CD4-positive, alpha-beta memory T cell (primary cell): ENCODE measurements around the gene GJA3. TPM values are rescaled to one million over a fixed set of nuclear protein-coding genes. Genes with fewer than 3 reads are reported as not detected.
A peak's percentile ranks its signal among the peaks of the same experiment; 100 is the strongest.

Experiments
- CTCF ChIA-PET: fragments of 350-600 bp; sonication (Branson Sonifier 250); formaldehyde crosslinking; loops from one replicate; lab custom pipeline; 2021; ENCODE audit warnings: inconsistent platforms; ENCODE audit not compliant: partially characterized antibody; lab: Charles Lee
- POLR2A ChIA-PET: fragments of 350-600 bp; sonication (Branson Sonifier 250); formaldehyde crosslinking; loops from one replicate; lab custom pipeline; 2021; ENCODE audit not compliant: partially characterized antibody; lab: Charles Lee
- DNase-seq, 5 donors: peaks; one replicate each; pipeline versions ENCODE4 v3.0.0 to v3.0.0-alpha.2; 2020 to 2022; ENCODE audit warnings: mixed read lengths in 1 of 5
- H3K27ac ChIP-seq: one replicate; pipeline ENCODE4 v1.7.0; 2013; ENCODE audit warnings: low read depth, low read length
- H3K27me3 ChIP-seq: 2 replicates; pipeline ENCODE4 v1.7.0; 2013; ENCODE audit warnings: mild to moderate bottlenecking, low read length, moderate library complexity; ENCODE audit not compliant: insufficient read depth
- H3K36me3 ChIP-seq: 2 replicates; pipeline ENCODE4 v1.7.0; 2013; ENCODE audit warnings: mild to moderate bottlenecking, low read length, moderate library complexity; ENCODE audit not compliant: insufficient read depth
- H3K4me1 ChIP-seq: 2 replicates; pipeline ENCODE4 v1.7.0; 2013; ENCODE audit warnings: mild to moderate bottlenecking, low read length, moderate library complexity; ENCODE audit not compliant: insufficient read depth
- H3K4me3 ChIP-seq, 2 donors: one replicate each; pipeline ENCODE4 v1.7.0; 2013; ENCODE audit warnings: low read length in 2 of 2, mild to moderate bottlenecking in 1 of 2
- H3K9me3 ChIP-seq, 2 donors: one replicate each; pipeline ENCODE4 v1.7.0; 2013; ENCODE audit warnings: low read length in 2 of 2, control low read depth in 1 of 2; ENCODE audit not compliant: control insufficient read depth in 1 of 2
- H3K27ac Mint-ChIP-seq, 7 donors: one replicate each; pipeline ENCODE4 v1.8.0; 2020 to 2021; ENCODE audit warnings: mixed read lengths in 7 of 7, mild to moderate bottlenecking in 6 of 7, inconsistent platforms in 3 of 7, moderate library complexity in 3 of 7
- H3K27me3 Mint-ChIP-seq, 2 donors: one replicate each; pipeline ENCODE4 v1.8.0; 2020 to 2021; ENCODE audit warnings: mixed read lengths in 2 of 2
- H3K36me3 Mint-ChIP-seq, 2 donors: one replicate each; pipeline ENCODE4 v1.8.0; 2020 to 2021; ENCODE audit warnings: mixed read lengths in 2 of 2, inconsistent platforms in 1 of 2, mild to moderate bottlenecking in 1 of 2
- H3K4me1 Mint-ChIP-seq, 4 donors: one replicate each; pipeline ENCODE4 v1.8.0; 2020 to 2021; ENCODE audit warnings: mixed read lengths in 4 of 4, mild to moderate bottlenecking in 1 of 4
- H3K4me3 Mint-ChIP-seq, 8 donors: one replicate each; pipeline ENCODE4 v1.8.0; 2020 to 2021; ENCODE audit warnings: mixed read lengths in 8 of 8, mild to moderate bottlenecking in 7 of 8, moderate library complexity in 6 of 8, inconsistent platforms in 3 of 8
- H3K9me3 Mint-ChIP-seq, 8 donors: one replicate each; pipeline ENCODE4 v1.8.0; 2020 to 2021; ENCODE audit warnings: mixed read lengths in 8 of 8, mild to moderate bottlenecking in 5 of 8, inconsistent platforms in 3 of 8, moderate library complexity in 1 of 8
- intact Hi-C: fragments of 100-400 bp; cut with micrococcal nuclease; formaldehyde crosslinking; loops from one replicate; pipeline ENCODE4 v1.15.1; 2023
- polyA plus RNA-seq, 2 donors: library from polyadenylated mRNA; unstranded; fragments of 300-500 nt; fragmentation: Illumina TruSeq; gene quantifications; one replicate each; pipeline ENCODE4 v1.2.3, GENCODE V29; 2021
- total RNA-seq, 2 experiments: library from RNA; stranded (reverse); gene quantifications; one replicate each; pipeline ENCODE4 v1.2.3, GENCODE V29; 2021

GJA3 gene
- total and polyA plus RNA-seq, 4 experiments from 2014 or later = 0.09 TPM; not detected in 3

- Mint-ChIP-seq H3K9me3 (no peaks in the 10 kb centered on the region), H3K27me3 (peaks cover 18 to 21% of the 10 kb centered on the region in 2 donors), H3K27ac (no peak overlapping the region), H3K4me3 (no peak overlapping the region), H3K36me3 (no peaks in the 10 kb centered on the region), H3K4me1 (peaks cover 0 to 3% (median 0%) of the 10 kb centered on the region in 4 donors)
- intact Hi-C loops = no loop called here
- POLR2A ChIA-PET = no interaction called here
- H3K27ac ChIP-seq = no peak overlapping the region
- peaks cover 8% of the 10 kb centered on the region for H3K27me3 ChIP-seq
- no peaks in the 10 kb centered on the region for H3K9me3 ChIP-seq
- CTCF ChIA-PET = no interaction called here
- H3K4me3 ChIP-seq = no peak overlapping the region
- H3K36me3 ChIP-seq = no peaks in the 10 kb centered on the region
- no peaks in the 10 kb centered on the region for H3K4me1 ChIP-seq
- DNase-seq = no peak
Observed at GRCh38 chr13:20106742-20107141, 54.1 kb downstream of the GJA3 start.

- Mint-ChIP-seq H3K36me3 (no peaks in the 10 kb centered on the region), H3K27ac (no peak overlapping the region), H3K27me3 (peaks cover 28 to 31% of the 10 kb centered on the region in 2 donors), H3K9me3 (no peaks in the 10 kb centered on the region), H3K4me1 (peaks cover 0 to 3% (median 0%) of the 10 kb centered on the region in 4 donors), H3K4me3 (no peak overlapping the region)
- CTCF ChIA-PET = no interaction called here
- no peaks in the 10 kb centered on the region for H3K36me3 ChIP-seq
- H3K9me3 ChIP-seq = no peaks in the 10 kb centered on the region
- H3K4me1 ChIP-seq = no peaks in the 10 kb centered on the region
- no peak for DNase-seq
- H3K27me3 ChIP-seq = peaks cover 8% of the 10 kb centered on the region
- H3K4me3 ChIP-seq = no peak overlapping the region
- POLR2A ChIA-PET = no interaction called here
- no peak overlapping the region for H3K27ac ChIP-seq
- intact Hi-C loops = no loop called here
Observed at GRCh38 chr13:20105161-20105689, 55.6 kb downstream of the GJA3 start.

- ChIA-PET CTCF (no interaction called here), POLR2A (interaction anchor here (1.1 kb wide), 1 partner anchor 57 kb away, joined by 3 read pairs; no protein-coding TSS in a partner anchor)
- no peak overlapping the region for H3K27ac ChIP-seq
- intact Hi-C loops = no loop called here
- Mint-ChIP-seq H3K27me3 (peaks cover 36 to 45% of the 10 kb centered on the region in 2 donors), H3K4me3 (peak overlapping the region in 2 of 8 donors; percentile 16 to 49), H3K9me3 (no peaks in the 10 kb centered on the region), H3K4me1 (peaks cover 0 to 1% (median 0%) of the 10 kb centered on the region in 4 donors), H3K36me3 (no peaks in the 10 kb centered on the region), H3K27ac (no peak overlapping the region)
- H3K9me3 ChIP-seq = no peaks in the 10 kb centered on the region
- H3K36me3 ChIP-seq = no peaks in the 10 kb centered on the region
- no peaks in the 10 kb centered on the region for H3K4me1 ChIP-seq
- peaks cover 8% of the 10 kb centered on the region for H3K27me3 ChIP-seq
- DNase-seq = no peak
- H3K4me3 ChIP-seq = no peak overlapping the region
Observed at GRCh38 chr13:20102525-20103180, 58.2 kb downstream of the GJA3 start.

- intact Hi-C loops = no loop called here
- POLR2A ChIA-PET = interaction anchor here (0.9 to 1.3 kb wide), 2 partner anchors 17 to 27 kb away, joined by 4 to 6 read pairs; no protein-coding TSS in a partner anchor
- no peak overlapping the region for H3K27ac Mint-ChIP-seq
- no peak overlapping the region for H3K4me3 Mint-ChIP-seq
- CTCF ChIA-PET = interaction anchor here (2.0 kb wide), 1 partner anchor 27 kb away, joined by 6 read pairs; no protein-coding TSS in a partner anchor
- peaks cover 36 to 45% of the 10 kb centered on the region in 2 donors for H3K27me3 Mint-ChIP-seq
- no peaks in the 10 kb centered on the region for H3K36me3 Mint-ChIP-seq
- Histone ChIP-seq H3K9me3 (no peaks in the 10 kb centered on the region), H3K36me3 (no peaks in the 10 kb centered on the region), H3K27me3 (peaks cover 8% of the 10 kb centered on the region), H3K4me1 (no peaks in the 10 kb centered on the region), H3K27ac (no peak overlapping the region), H3K4me3 (no peak overlapping the region)
- no peak for DNase-seq
- H3K9me3 Mint-ChIP-seq = no peaks in the 10 kb centered on the region
- peaks cover 0 to 1% (median 0%) of the 10 kb centered on the region in 4 donors for H3K4me1 Mint-ChIP-seq
Observed at GRCh38 chr13:20101467-20102316, 59.2 kb downstream of the GJA3 start.

GRCh38 chr13:20099319-20099718 is 61.5 kb downstream of the GJA3 start:
- H3K27ac Mint-ChIP-seq = no peak overlapping the region
- H3K4me3 Mint-ChIP-seq = no peak overlapping the region
- Histone ChIP-seq H3K27me3 (peaks cover 8% of the 10 kb centered on the region), H3K4me1 (no peaks in the 10 kb centered on the region), H3K27ac (no peak overlapping the region), H3K4me3 (no peak overlapping the region), H3K36me3 (no peaks in the 10 kb centered on the region), H3K9me3 (no peaks in the 10 kb centered on the region)
- POLR2A ChIA-PET = no interaction called here
- H3K36me3 Mint-ChIP-seq = no peaks in the 10 kb centered on the region
- peaks cover 0 to 3% (median 0%) of the 10 kb centered on the region in 8 donors for H3K9me3 Mint-ChIP-seq
- DNase-seq = no peak
- H3K27me3 Mint-ChIP-seq = peaks cover 30 to 35% of the 10 kb centered on the region in 2 donors
- CTCF ChIA-PET = no interaction called here
- intact Hi-C loops = no loop called here
- H3K4me1 Mint-ChIP-seq = peaks cover 0 to 1% (median 0%) of the 10 kb centered on the region in 4 donors

- Histone ChIP-seq H3K36me3 (no peaks in the 10 kb centered on the region), H3K9me3 (no peaks in the 10 kb centered on the region), H3K27me3 (no peaks in the 10 kb centered on the region), H3K4me3 (no peak overlapping the region), H3K27ac (no peak overlapping the region), H3K4me1 (no peaks in the 10 kb centered on the region)
- DNase-seq = no peak
- no peak overlapping the region for H3K4me3 Mint-ChIP-seq
- CTCF ChIA-PET = interaction anchor here (1.5 to 1.6 kb wide), 3 partner anchors 33 to 166 kb away, joined by 4 to 5 read pairs (median 4); no protein-coding TSS in a partner anchor
- H3K36me3 Mint-ChIP-seq = no peaks in the 10 kb centered on the region
- H3K9me3 Mint-ChIP-seq = peaks cover 0 to 3% (median 0%) of the 10 kb centered on the region in 8 donors
- H3K27me3 Mint-ChIP-seq = peaks cover 2 to 5% of the 10 kb centered on the region in 2 donors
- POLR2A ChIA-PET = no interaction called here
- no peaks in the 10 kb centered on the region for H3K4me1 Mint-ChIP-seq
- intact Hi-C loops = no loop called here
- H3K27ac Mint-ChIP-seq = no peak overlapping the region
Observed at GRCh38 chr13:20093951-20094350, 66.9 kb downstream of the GJA3 start.

- no peaks in the 10 kb centered on the region for H3K27me3 ChIP-seq
- no peaks in the 10 kb centered on the region for H3K4me1 ChIP-seq
- no peak overlapping the region for H3K4me3 Mint-ChIP-seq
- peaks cover 4% of the 10 kb centered on the region for H3K36me3 ChIP-seq
- DNase-seq = peak in 1 of 5 donors; percentile 9
- H3K27ac Mint-ChIP-seq = no peak overlapping the region
- no peaks in the 10 kb centered on the region for H3K9me3 Mint-ChIP-seq
- ChIA-PET CTCF (interaction anchor here (1.1 to 2.4 kb wide), 5 partner anchors 28 to 73 kb away, joined by 3 to 12 read pairs (median 8); partner anchors contain the start of gene GJA3), POLR2A (no interaction called here)
- H3K36me3 Mint-ChIP-seq = peaks cover 5 to 16% of the 10 kb centered on the region in 2 donors
- intact Hi-C loops = loop anchor here (1.0 kb wide), 1 partner anchor 73 kb away; no protein-coding TSS in a partner anchor
- H3K27me3 Mint-ChIP-seq = no peaks in the 10 kb centered on the region
- no peak overlapping the region for H3K27ac ChIP-seq
- H3K4me1 Mint-ChIP-seq = no peaks in the 10 kb centered on the region
- H3K9me3 ChIP-seq = no peaks in the 10 kb centered on the region
- H3K4me3 ChIP-seq = no peak overlapping the region
Observed at GRCh38 chr13:20090349-20090748, 70.5 kb downstream of the GJA3 start.
